ENCODE data around the gene ZSCAN5B.

The ZSCAN5B gene

GRCh38 chr19:56144376-56144775 lies 53.2 kb downstream of the ZSCAN5B start:
- DNase-seq, result no peak

GRCh38 chr19:56142897-56143434 lies 54.6 kb downstream of the ZSCAN5B start:
- no peak for DNase-seq

- DNase-seq, result no peak
Measured at GRCh38 chr19:56142087-56142787, 55.3 kb downstream of the ZSCAN5B start.

GRCh38 chr19:56141417-56141993 lies 56.1 kb downstream of the ZSCAN5B start:
- DNase-seq, result no peak

- peak; percentile 99 for DNase-seq
Measured at GRCh38 chr19:56140583-56141416, 56.8 kb downstream of the ZSCAN5B start, which contains the start of gene ZNF444. TSS of gene ZNF444 (plus strand) at chr19:56141287. CDS start at chr19:56146912, 5,625 bp downstream.

- no peak for DNase-seq
Measured at GRCh38 chr19:56139847-56140582, 57.6 kb downstream of the ZSCAN5B start.

All from activated CD4-positive, alpha-beta T cell treated with anti-CD3 and anti-CD28 coated beads, Interleukin-2, amount 50 U/mL, for 16 hours (primary cell).